GM13976 (cell line): ENCODE results near the gene AAK1.
"Not testable (repeated sequence)": the region's sequence is repeated elsewhere in the genome, so short reads cannot be mapped to it uniquely, and the experiment has no call there.

ENCODE experiments used
- DNase-seq: peaks from one replicate; pipeline ENCODE4 v3.0.0; 2012; ENCODE audit warnings: low spot score
- CTCF ChIP-seq: IDR thresholded peaks from 2 replicates; pipeline ENCODE4 v1.5.1; 2012; ENCODE audit warnings: borderline replicate concordance, mild to moderate bottlenecking; ENCODE audit not compliant: insufficient read depth; ENCODE audit errors: extremely low read depth, missing control alignments, control extremely low read depth
- in situ Hi-C: fragments of 300-500 bp; cut with MboI; formaldehyde crosslinking; loops from one replicate; pipeline ENCODE4 v1.12.0; 2022; ENCODE audit warnings: low sequenced_read_pairs, mixed read lengths, inconsistent platforms; ENCODE audit not compliant: unreplicated experiment

AAK1 gene

GRCh38 chr2:69424419-69424818 is 219.1 kb downstream of the AAK1 start:
- in situ Hi-C loops, result no loop called here
- no peak for DNase-seq
- TF ChIP-seq CTCF, result no peak

GRCh38 chr2:69422198-69422597 is 221.3 kb downstream of the AAK1 start:
- in situ Hi-C loops, result no loop called here
- TF ChIP-seq CTCF, result no peak
- no peak for DNase-seq

DNA sequence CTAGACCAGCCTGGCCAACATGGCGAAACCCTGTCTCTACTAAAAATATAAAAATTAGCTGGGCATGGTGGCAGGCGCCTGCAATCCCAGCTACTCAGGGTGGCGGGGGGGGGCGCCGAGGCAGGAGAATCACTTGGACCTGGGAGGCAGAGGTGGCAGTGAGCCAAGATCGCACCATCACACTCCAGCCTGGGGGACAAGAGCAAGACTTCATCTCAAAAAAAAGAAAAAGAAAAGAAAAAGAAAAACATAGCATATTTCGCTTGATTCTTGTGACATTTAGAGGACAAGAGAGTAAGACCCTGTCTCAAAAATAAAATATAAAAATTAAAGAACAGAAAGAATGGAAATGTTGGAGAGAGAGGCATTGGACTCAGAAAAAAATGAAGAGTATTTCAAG is 224.4 kb downstream of the AAK1 start:
- DNase-seq, in situ Hi-C loops: not testable (repeated sequence)

DNA sequence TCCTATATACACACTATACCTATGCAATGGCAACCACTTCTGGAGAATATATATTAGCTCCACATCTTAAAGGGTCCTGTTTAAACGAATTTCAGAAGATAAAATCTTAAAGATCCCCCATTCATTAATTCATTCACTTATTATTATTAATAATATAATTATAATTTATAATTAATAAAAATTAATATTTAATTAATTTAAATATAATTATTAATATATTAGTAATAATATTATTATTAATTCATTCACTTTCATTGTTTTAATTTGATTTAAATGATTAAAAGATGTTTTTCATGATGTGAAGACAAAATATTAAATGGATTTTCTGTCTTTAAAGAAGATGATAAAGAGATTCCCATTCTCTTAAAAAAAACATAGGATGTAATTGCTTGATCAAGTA is 227.4 kb downstream of the AAK1 start:
- DNase-seq, result no peak
- TF ChIP-seq CTCF, result no peak
- in situ Hi-C loops, result no loop called here
